ENCODE results near the gene MUL1.
A peak's percentile ranks its signal among the peaks of the same experiment; 100 is the strongest.

Gene MUL1

DNA sequence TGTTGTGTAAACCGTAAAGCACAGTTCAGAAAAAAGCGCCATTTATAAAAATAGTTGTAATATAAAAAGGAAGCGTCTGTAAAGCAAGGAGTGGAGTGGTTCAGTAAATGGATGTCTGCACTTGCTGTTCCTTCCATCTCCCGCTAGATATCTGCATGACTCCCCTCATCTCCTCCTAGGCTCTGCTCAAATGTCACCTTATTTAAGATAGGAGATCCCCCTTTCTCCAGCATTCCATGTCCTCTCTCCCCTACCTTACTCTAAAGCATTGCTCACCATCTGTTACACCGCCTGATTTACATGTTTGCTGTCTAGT is 745 bp downstream of the MUL1 start (continued):
- TF ChIP-seq MZF1 (tag by site-specific recombination; IDR thresholded peaks at IDR 0.05; ENCODE audit: borderline replicate concordance) (no peak), ZNF2 (tag by site-specific recombination; IDR thresholded peaks at IDR 0.05) (no peak)
- TF ChIP-seq, protein P1, sequence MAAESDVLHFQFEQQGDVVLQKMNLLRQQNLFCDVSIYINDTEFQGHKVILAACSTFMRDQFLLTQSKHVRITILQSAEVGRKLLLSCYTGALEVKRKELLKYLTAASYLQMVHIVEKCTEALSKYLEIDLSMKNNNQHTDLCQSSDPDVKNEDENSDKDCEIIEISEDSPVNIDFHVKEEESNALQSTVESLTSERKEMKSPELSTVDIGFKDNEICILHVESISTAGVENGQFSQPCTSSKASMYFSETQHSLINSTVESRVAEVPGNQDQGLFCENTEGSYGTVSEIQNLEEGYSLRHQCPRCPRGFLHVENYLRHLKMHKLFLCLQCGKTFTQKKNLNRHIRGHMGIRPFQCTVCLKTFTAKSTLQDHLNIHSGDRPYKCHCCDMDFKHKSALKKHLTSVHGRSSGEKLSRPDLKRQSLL (tag by site-specific recombination; IDR thresholded peaks at IDR 0.05) = no peak

DNA sequence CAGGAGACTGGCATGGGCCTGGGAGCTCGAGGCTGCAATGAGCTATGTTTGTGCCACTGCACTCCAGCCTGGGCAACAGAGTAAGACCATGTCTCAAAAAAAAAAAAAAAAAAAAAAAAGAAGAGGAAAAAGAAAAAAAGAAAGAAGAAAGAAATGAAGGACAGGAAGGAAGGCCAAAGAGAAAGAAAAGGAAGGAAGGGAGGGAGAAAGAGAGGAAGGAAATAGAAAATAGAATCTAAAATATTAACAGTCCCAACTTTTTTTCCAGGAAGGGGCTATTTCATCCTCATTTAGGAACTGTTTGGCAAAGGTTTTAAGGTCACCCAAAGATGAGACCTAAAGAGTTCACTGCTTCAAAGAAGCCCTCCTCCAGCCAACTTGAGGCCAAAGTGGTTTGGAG is 2.5 kb downstream of the MUL1 start:
- TF ChIP-seq, protein P2, sequence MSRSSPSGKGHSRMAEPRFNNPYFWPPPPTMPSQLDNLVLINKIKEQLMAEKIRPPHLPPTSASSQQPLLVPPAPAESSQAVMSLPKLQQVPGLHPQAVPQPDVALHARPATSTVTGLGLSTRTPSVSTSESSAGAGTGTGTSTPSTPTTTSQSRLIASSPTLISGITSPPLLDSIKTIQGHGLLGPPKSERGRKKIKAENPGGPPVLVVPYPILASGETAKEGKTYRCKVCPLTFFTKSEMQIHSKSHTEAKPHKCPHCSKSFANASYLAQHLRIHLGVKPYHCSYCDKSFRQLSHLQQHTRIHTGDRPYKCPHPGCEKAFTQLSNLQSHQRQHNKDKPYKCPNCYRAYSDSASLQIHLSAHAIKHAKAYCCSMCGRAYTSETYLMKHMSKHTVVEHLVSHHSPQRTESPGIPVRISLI (tag by site-specific recombination; IDR thresholded peaks at IDR 0.05) = peak; percentile 55; the same call in 1 of the 2 replicates
- TF ChIP-seq ZNF792 (tag by site-specific recombination; IDR thresholded peaks at IDR 0.05) = no peak
- CTCF ChIA-PET = interaction anchor here (1.0 to 4.3 kb wide), 2 partner anchors 9 to 11 kb away, joined by 3 to 31 read pairs; no protein-coding TSS in a partner anchor
- H3K4me3 ChIP-seq (ENCODE audit: low read depth, low read length) = no peak overlapping the region
- peaks cover 12 to 56% of the 10 kb centered on the region in 2 experiments for H3K36me3 ChIP-seq (ENCODE audit: control insufficient read depth in 2 of 2, insufficient read depth in 1 of 2, low read length in 2 of 2)
- POLR2A ChIA-PET = interaction anchor here (0.7 kb wide), 1 partner anchor 9 kb away, joined by 3 read pairs; no protein-coding TSS in a partner anchor
- H3K4me1 ChIP-seq (ENCODE audit: control insufficient read depth, insufficient read depth, low read length) = no peaks in the 10 kb centered on the region; the same call in 1 of the 2 replicates
- H3K27ac ChIP-seq (ENCODE audit: extremely low read depth, low read depth, low read length) = no peak overlapping the region
- H3K9me3 ChIP-seq (ENCODE audit: control insufficient read depth, insufficient read depth, low read depth, low read length) = no peaks in the 10 kb centered on the region

DNA sequence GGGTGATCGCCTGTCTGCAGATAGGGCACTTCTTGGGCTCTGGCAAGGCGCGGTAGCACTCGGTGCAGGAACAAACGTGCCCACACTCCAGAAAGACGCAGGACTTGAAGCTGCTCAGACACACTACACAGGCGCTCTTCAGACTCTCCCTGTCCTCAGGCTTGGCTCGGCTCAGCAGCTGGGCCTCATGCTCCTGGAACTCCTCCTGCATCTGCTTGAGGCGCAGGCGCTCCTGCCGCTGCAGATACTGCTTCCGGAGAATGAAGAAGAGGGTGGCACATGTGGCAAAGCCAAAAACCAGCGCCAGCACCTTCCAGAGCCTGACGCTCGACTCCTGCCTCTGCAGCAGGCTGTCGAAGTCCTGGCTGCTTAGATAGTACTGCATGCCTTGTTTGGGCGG is 7.2 kb downstream of the MUL1 start:
- no peak overlapping the region for H3K27ac ChIP-seq (ENCODE audit: extremely low read depth, low read depth, low read length)
- H3K4me3 ChIP-seq (ENCODE audit: low read depth, low read length) = no peak overlapping the region
- H3K4me1 ChIP-seq (ENCODE audit: control insufficient read depth, insufficient read depth, low read length) = no peaks in the 10 kb centered on the region
- peaks cover 16 to 80% of the 10 kb centered on the region in 2 experiments for H3K36me3 ChIP-seq (ENCODE audit: control insufficient read depth in 2 of 2, insufficient read depth in 1 of 2, low read length in 2 of 2)
- no peaks in the 10 kb centered on the region for H3K9me3 ChIP-seq (ENCODE audit: control insufficient read depth, insufficient read depth, low read depth, low read length)
- POLR2A ChIA-PET = no interaction called here
- CTCF ChIA-PET = interaction anchor here (0.6 kb wide), 1 partner anchor 202 kb away, joined by 3 read pairs; no protein-coding TSS in a partner anchor
- no peak for TF ChIP-seq ZNF530 (tag by site-specific recombination; IDR thresholded peaks at IDR 0.05; ENCODE audit: low read depth)
- no peak for TF ChIP-seq ZEB2 (tag by site-specific recombination; IDR thresholded peaks at IDR 0.05)
- no peak for TF ChIP-seq ZFP3 (tag by site-specific recombination; IDR thresholded peaks at IDR 0.05; ENCODE audit: low read depth)
- TF ChIP-seq, protein P3, sequence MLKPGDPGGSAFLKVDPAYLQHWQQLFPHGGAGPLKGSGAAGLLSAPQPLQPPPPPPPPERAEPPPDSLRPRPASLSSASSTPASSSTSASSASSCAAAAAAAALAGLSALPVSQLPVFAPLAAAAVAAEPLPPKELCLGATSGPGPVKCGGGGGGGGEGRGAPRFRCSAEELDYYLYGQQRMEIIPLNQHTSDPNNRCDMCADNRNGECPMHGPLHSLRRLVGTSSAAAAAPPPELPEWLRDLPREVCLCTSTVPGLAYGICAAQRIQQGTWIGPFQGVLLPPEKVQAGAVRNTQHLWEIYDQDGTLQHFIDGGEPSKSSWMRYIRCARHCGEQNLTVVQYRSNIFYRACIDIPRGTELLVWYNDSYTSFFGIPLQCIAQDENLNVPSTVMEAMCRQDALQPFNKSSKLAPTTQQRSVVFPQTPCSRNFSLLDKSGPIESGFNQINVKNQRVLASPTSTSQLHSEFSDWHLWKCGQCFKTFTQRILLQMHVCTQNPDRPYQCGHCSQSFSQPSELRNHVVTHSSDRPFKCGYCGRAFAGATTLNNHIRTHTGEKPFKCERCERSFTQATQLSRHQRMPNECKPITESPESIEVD (tag by site-specific recombination; IDR thresholded peaks at IDR 0.05) = no peak
- TF ChIP-seq ZNF239 (tag by site-specific recombination; IDR thresholded peaks at IDR 0.05) = no peak
- no peak for TF ChIP-seq ZNF221 (tag by site-specific recombination; IDR thresholded peaks at IDR 0.05; ENCODE audit: borderline replicate concordance)
- TF ChIP-seq ZNF140 (tag by site-specific recombination; IDR thresholded peaks at IDR 0.05) = no peak
- TF ChIP-seq, protein P4, sequence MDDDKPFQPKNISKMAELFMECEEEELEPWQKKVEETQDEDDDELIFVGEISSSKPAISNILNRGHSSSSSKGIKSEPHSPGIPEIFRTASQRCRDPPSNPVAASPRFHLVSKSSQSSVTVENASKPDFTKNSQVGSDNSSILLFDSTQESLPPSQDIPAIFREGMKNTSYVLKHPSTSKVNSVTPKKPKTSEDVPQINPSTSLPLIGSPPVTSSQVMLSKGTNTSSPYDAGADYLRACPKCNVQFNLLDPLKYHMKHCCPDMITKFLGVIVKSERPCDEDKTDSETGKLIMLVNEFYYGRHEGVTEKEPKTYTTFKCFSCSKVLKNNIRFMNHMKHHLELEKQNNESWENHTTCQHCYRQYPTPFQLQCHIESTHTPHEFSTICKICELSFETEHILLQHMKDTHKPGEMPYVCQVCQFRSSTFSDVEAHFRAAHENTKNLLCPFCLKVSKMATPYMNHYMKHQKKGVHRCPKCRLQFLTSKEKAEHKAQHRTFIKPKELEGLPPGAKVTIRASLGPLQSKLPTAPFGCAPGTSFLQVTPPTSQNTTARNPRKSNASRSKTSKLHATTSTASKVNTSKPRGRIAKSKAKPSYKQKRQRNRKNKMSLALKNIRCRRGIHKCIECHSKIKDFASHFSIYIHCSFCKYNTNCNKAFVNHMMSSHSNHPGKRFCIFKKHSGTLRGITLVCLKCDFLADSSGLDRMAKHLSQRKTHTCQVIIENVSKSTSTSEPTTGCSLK (tag by site-specific recombination; IDR thresholded peaks at IDR 0.05) = no peak
- no peak for TF ChIP-seq OSR2 (tag by site-specific recombination; IDR thresholded peaks at IDR 0.05)
- TF ChIP-seq, protein P1 (tag by site-specific recombination; IDR thresholded peaks at IDR 0.05) = no peak
- no peak for TF ChIP-seq ZNF324 (tag by site-specific recombination; IDR thresholded peaks at IDR 0.05)
- TF ChIP-seq ZNF626 (tag by site-specific recombination; IDR thresholded peaks at IDR 0.05) = no peak
- TF ChIP-seq, protein P5, sequence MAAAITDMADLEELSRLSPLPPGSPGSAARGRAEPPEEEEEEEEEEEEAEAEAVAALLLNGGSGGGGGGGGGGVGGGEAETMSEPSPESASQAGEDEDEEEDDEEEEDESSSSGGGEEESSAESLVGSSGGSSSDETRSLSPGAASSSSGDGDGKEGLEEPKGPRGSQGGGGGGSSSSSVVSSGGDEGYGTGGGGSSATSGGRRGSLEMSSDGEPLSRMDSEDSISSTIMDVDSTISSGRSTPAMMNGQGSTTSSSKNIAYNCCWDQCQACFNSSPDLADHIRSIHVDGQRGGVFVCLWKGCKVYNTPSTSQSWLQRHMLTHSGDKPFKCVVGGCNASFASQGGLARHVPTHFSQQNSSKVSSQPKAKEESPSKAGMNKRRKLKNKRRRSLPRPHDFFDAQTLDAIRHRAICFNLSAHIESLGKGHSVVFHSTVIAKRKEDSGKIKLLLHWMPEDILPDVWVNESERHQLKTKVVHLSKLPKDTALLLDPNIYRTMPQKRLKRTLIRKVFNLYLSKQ (tag by site-specific recombination; IDR thresholded peaks at IDR 0.05; ENCODE audit: borderline replicate concordance) = no peak
- no peak for TF ChIP-seq ZNF600 (tag by site-specific recombination; IDR thresholded peaks at IDR 0.05)
- no peak for TF ChIP-seq EGR2 (tag by site-specific recombination; IDR thresholded peaks at IDR 0.05; ENCODE audit: low read depth)
- no peak for TF ChIP-seq ZIC2 (tag by site-specific recombination; IDR thresholded peaks at IDR 0.05)
- TF ChIP-seq, protein P6, sequence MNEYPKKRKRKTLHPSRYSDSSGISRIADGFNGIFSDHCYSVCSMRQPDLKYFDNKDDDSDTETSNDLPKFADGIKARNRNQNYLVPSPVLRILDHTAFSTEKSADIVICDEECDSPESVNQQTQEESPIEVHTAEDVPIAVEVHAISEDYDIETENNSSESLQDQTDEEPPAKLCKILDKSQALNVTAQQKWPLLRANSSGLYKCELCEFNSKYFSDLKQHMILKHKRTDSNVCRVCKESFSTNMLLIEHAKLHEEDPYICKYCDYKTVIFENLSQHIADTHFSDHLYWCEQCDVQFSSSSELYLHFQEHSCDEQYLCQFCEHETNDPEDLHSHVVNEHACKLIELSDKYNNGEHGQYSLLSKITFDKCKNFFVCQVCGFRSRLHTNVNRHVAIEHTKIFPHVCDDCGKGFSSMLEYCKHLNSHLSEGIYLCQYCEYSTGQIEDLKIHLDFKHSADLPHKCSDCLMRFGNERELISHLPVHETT (tag by site-specific recombination; IDR thresholded peaks at IDR 0.05) = no peak
- TF ChIP-seq SETDB1 (IDR thresholded peaks at IDR 0.05; ENCODE audit: insufficient read length, low read length) = no peak

All from HEK293 (cell line).